GM21825 (cell line): ENCODE data around the gene CARD9.
"Not testable (repeated sequence)": the region's sequence is repeated elsewhere in the genome, so short reads cannot be mapped to it uniquely, and the experiment has no call there.

Source experiments
- ATAC-seq: cut with Tn5 transposase; IDR thresholded peaks from one replicate; pipeline ENCODE4 v1.9.1; 2021; ENCODE audit warnings: mild to moderate bottlenecking, moderate library complexity; ENCODE audit not compliant: unreplicated experiment

The CARD9 gene, protein sequence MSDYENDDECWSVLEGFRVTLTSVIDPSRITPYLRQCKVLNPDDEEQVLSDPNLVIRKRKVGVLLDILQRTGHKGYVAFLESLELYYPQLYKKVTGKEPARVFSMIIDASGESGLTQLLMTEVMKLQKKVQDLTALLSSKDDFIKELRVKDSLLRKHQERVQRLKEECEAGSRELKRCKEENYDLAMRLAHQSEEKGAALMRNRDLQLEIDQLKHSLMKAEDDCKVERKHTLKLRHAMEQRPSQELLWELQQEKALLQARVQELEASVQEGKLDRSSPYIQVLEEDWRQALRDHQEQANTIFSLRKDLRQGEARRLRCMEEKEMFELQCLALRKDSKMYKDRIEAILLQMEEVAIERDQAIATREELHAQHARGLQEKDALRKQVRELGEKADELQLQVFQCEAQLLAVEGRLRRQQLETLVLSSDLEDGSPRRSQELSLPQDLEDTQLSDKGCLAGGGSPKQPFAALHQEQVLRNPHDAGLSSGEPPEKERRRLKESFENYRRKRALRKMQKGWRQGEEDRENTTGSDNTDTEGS

GRCh38 chr9:136373300-136374182 lies at the start of gene CARD9:
Gene CARD9 (minus strand): TSS chr9:136373669. CDS start chr9:136372078, 1,591 bp downstream.
- ATAC-seq, result no peak

DNA sequence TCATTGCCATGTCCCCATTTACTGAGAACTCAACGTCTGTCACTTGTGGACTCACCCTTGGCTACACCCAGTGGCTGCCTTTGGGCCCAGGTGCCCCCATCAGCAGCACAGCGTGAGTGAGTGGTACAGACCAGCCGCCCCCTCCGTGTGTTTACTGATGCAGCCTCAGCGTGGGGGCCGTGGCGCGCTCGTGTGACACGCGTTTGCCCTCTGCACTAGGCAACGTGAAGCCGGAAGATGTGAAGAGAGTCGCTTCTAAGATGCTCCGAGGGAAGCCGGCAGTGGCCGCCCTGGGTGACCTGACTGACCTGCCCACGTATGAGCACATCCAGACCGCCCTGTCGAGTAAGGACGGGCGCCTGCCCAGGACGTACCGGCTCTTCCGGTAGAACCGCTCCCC lies 49.4 kb upstream of the CARD9 start:
- no peak for ATAC-seq

DNA sequence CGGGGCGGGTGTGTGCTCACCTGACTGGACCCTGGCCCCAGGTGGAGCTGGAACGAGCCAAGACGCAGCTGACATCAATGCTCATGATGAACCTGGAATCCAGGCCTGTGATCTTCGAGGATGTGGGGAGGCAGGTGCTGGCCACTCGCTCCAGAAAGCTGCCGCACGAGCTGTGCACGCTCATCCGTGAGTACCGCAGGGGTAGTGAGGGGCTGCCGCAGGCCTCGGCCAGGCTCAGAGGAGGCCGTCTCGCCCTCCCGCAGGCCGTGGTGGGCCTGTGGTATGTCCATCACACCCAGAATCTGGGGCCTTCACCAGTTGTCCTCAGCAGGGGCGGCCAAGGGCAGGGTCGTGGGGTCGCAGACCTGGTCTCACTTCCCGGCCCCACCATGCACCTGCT lies 48.3 kb upstream of the CARD9 start:
- no peak for ATAC-seq

DNA sequence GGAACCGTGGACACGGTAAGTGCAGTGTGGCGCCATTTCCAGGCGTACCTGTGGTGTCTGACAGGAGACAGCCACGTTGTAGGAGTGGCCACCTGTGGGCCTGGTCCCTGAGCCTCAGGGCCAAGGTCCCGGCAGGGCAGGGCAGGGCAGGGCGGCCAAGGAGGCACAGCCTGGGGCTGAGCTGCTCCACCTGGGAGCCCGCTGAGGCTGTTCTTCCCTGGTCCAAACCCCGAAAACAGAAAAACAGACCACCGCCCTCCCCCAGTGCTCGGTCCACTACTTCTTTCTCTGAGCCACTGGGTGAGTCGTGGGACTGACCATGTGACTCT lies 45.6 kb upstream of the CARD9 start:
- no peak for ATAC-seq

DNA sequence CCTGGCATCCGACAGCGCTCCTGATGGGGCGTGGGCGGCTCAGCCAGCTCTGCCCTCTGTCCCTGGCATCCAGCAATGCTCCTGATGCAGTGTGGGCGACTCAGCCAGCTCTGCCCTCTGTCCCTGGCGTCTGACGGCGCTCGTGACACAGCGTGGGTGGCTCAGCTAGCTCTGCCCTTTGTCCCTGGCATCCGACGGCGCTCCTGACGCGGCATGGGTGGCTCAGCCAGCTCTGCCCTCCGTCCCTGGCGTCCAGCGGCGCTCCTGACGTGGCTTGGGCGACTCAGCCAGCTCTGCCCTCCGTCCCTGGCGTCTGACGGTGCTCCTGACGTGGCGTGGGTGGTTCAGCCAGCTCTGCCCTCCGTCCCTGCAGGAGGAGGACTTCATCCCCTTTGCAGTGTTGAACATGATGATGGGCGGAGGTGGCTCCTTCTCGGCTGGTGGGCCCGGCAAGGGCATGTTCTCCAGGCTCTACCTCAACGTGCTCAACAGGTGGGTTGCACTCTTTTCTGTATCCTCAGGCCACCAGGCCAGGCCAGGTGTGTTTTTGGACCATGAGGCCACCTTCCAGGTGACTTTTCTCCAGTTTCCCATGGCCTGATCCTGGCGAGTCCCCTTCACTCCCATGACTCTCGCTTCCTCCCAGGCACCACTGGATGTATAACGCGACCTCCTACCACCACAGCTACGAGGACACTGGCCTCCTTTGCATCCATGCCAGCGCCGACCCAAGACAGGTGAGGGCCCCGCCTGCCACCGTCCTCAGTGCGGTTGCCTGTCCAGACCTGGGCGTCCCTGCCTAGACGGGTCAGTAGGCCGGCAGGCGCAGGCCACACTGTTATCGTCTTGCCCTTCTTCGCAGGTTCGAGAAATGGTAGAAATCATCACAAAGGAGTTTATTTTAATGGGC lies 45.0 kb upstream of the CARD9 start:
- no peak for ATAC-seq

DNA sequence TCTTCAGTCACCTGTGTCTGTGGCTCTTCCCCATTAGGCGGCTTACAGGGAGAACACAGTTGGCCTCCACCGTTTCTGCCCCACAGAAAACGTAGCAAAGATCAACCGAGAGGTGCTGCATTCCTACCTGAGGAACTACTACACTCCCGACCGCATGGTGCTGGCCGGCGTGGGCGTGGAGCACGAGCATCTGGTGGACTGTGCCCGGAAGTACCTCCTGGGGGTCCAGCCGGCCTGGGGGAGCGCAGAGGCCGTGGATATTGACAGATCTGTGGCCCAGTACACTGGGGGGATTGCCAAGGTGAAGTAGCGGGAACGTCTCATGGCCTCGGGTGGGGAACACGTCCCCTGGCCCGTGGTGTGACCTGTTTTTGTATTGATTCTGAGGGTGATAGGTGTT lies 43.4 kb upstream of the CARD9 start:
- no peak for ATAC-seq

- no peak for ATAC-seq
These were observed 43.0 kb upstream of the CARD9 start for GRCh38 chr9:136416427-136416826.

DNA sequence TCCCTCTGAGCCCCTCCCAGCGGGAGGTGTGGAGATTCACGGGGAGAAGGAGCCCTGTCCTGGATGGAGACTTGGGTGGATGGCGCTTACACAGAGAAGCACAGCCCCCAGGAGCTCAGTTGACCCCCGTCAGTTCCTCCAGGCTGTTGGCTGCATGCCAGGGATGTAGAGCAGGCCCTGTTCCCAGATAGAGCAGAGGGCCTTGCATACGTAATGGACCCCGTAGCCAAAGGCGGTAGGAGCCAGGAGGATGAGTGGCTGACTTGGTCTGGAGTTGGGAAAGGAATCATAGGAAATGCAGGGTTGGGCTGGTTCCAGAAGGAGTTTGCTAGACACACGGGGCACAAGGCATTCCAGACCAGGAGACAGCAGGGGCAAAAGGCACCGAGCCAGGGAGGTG lies 39.5 kb upstream of the CARD9 start:
- no peak for ATAC-seq

GRCh38 chr9:136411378-136411777 lies 37.9 kb upstream of the CARD9 start:
- ATAC-seq, result no peak

DNA sequence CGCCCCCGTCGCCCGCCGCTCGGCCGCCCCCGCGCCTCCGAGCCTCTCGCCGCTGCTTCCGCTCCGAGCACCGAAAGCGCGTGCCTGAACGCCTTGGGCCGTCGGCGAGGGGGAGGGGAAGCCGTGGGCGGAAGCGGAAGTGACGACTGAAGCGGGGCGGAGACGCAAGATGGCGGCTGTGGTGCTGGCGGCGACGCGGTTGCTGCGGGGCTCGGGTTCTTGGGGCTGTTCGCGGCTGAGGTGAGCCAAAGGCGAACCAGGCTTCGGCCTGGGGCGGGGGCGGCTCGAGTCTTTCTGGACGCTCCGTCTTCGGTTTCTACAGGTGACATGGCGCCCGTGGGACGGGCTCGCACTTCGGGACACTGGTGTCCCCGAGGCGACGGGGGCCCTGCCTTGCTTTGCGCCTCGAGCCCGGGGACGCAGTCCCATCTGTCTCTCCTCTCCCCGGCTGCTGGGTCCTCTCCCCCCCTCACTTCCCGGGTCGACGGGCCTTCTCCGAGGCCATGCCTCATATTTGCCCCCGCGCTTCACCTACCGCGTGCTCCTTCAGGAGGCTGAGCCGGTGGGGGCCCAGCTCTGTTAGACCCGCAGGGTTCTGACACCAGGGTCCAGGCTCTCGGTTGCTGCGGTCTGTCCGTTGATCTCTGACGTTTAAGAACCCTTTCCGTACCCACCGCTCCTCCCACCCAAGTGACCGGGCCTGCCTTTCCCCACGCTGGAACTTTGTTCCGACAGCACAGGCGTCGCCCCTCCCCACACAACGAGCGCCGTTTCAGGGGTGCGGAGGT lies 37.2 kb upstream of the CARD9 start, which contains the start of the genes ENTR1 and PMPCA:
TSS of gene ENTR1 (minus strand) at position 115 of the 788 bp plus-strand sequence. CDS start 217 bp downstream, outside the sequence.
TSS of gene PMPCA (plus strand) at position 159 of the 788 bp plus-strand sequence. CDS start at position 170, 11 bp downstream.
- peak; percentile 75 for ATAC-seq

GRCh38 chr9:136409557-136410455 lies 36.3 kb upstream of the CARD9 start:
- peak; percentile 13 for ATAC-seq

DNA sequence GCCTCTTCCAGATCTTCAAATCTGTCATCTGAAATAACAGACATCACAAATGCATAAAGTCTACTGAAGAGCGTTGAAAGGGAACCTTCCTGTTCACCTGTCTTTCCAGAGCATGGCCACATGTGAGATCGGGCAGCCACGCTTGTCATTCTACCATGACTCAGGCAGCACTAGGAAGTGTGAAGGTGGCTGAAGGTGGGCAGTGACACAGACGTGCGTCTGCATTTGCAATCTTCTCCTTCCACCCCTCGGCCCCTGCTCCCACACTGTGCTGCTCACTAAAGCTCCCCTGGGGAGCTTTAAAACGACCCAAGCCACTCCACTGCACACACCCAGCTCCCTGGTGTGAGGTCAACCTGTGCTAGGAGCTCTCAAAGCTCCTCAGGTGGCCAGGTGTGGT lies 34.4 kb upstream of the CARD9 start:
- no peak for ATAC-seq

GRCh38 chr9:136407061-136407460 lies 33.6 kb upstream of the CARD9 start:
- not testable (repeated sequence) for ATAC-seq

DNA sequence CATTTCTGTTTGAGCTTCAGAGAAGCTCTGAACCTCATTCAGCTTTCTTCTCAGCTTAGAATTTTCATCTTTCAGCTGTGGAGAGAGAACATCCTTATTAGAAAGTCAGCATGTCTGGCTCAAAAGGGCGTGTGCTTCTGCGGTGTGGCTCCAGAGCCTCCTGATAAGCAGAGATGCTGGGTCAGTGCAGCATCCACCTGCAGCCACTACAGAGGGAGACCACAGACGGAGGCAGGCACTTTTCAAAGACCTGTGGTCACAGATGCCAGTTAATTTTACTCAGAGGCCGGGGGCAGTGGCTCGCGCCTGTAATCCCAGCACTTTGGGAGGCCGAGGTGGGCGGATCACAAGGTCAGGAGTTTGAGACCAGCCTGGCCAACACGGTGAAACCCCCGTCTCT lies 32.4 kb upstream of the CARD9 start:
- ATAC-seq, result not testable (repeated sequence)

GRCh38 chr9:136405481-136405880 lies 32.0 kb upstream of the CARD9 start:
- ATAC-seq, result no peak

- ATAC-seq, result no peak
These were observed 31.3 kb upstream of the CARD9 start for GRCh38 chr9:136404801-136405136.

DNA sequence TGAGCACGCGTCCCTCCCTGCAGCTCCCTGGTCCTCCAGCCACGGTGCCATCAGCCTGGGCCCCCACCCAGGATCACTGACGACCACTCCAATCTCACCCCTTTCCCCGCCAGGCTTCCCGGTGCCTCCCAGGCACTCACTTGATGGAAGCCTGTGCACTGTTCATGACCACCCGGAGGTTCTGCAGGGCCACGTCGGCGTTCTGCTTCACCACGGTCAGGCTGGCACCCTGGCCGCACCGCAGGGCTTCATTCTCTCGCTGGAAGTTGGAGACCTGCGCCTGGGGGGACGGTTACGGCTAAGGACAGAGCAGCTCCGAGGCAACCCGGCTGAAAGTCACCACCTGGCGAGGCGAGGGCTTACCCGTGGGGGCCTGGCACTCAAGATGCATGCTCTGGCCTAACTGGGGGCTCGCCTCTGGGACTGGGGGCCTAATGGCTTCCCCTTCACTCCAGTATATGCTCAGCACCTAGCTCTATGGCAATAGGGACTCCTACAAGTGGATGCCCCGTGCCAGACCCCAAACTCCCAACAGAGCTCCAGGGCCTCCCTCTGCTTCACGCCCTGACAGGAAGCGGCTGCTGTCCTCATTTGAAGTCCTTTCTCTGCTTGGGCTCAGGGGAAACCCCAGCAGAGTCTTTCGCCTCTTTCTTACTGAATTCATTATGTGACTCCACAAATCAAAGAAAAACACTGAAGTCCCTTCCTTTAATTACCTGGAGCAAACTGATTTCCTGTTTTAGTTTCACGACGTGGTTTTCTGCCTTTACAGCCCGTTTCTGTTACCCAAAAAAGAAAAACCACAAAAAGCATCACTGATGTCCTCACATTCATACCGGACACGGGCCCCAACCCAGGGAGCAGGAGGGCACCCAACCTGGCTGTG lies 30.7 kb upstream of the CARD9 start:
- ATAC-seq, result no peak

- peak; percentile 39 for ATAC-seq
These were observed 30.1 kb upstream of the CARD9 start for GRCh38 chr9:136403538-136403914.
